SHP77 (cell line): ENCODE data around the gene SOX13.

ENCODE experiments used
- DNase-seq, 2 experiments: peaks; one replicate each; lab custom pipeline; 2025; lab: John Stamatoyannopoulos, UW

Gene SOX13

GRCh38 chr1:204152310-204153044, 79.6 kb downstream of the SOX13 start:
- DNase-seq, result no peak

- DNase-seq, result no peak
Observed at GRCh38 chr1:204153667-204154066, 80.8 kb downstream of the SOX13 start.

- no peak for DNase-seq
Observed at GRCh38 chr1:204154568-204155255, 81.8 kb downstream of the SOX13 start.

- DNase-seq, result no peak
Observed at GRCh38 chr1:204155881-204156280, 83.0 kb downstream of the SOX13 start.

- no peak for DNase-seq
Observed at GRCh38 chr1:204157962-204158361, 85.0 kb downstream of the SOX13 start.

GRCh38 chr1:204161609-204162493, 88.9 kb downstream of the SOX13 start:
- no peak for DNase-seq

GRCh38 chr1:204162494-204163074, 89.7 kb downstream of the SOX13 start:
- peak; percentile 66 to 77 for DNase-seq

- no peak for DNase-seq
Observed at GRCh38 chr1:204166219-204166618, 93.3 kb downstream of the SOX13 start, which contains the start of gene REN. Gene REN (minus strand): TSS chr1:204166337. CDS start chr1:204166293, 44 bp downstream.

- no peak for DNase-seq
Observed at GRCh38 chr1:204167730-204168129, 94.8 kb downstream of the SOX13 start.

GRCh38 chr1:204169858-204170257, 96.9 kb downstream of the SOX13 start:
- no peak for DNase-seq

GRCh38 chr1:204170494-204171155, 97.7 kb downstream of the SOX13 start:
- DNase-seq, result no peak

GRCh38 chr1:204171751-204172178, 98.8 kb downstream of the SOX13 start:
- DNase-seq, result no peak

- DNase-seq, result no peak
Observed at GRCh38 chr1:204172404-204173029, 99.6 kb downstream of the SOX13 start.

GRCh38 chr1:204174958-204175357, 102.0 kb downstream of the SOX13 start:
- no peak for DNase-seq

- DNase-seq, result no peak
Observed at GRCh38 chr1:204176049-204176448, 103.1 kb downstream of the SOX13 start.

GRCh38 chr1:204177133-204177532, 104.2 kb downstream of the SOX13 start:
- no peak for DNase-seq
